HG03139 (cell line): ENCODE measurements around the gene MACIR.

Source experiments
- ATAC-seq: cut with Tn5 transposase; IDR thresholded peaks from one replicate; pipeline ENCODE4 v1.9.1; 2021; ENCODE audit not compliant: unreplicated experiment

The MACIR gene

GRCh38 chr5:103244398-103244797 is 14.2 kb upstream of the MACIR start:
- no peak for ATAC-seq

GRCh38 chr5:103245761-103246160 is 12.8 kb upstream of the MACIR start:
- ATAC-seq = no peak

GRCh38 chr5:103247118-103247517 is 11.4 kb upstream of the MACIR start:
- ATAC-seq = no peak

GRCh38 chr5:103249068-103249467 is 9.5 kb upstream of the MACIR start:
- ATAC-seq = no peak

- ATAC-seq = no peak
Observed at GRCh38 chr5:103254921-103255320, 3.6 kb upstream of the MACIR start.

- ATAC-seq = no peak
Observed at GRCh38 chr5:103255691-103256090, 2.9 kb upstream of the MACIR start.

- no peak for ATAC-seq
Observed at GRCh38 chr5:103256178-103256577, 2.4 kb upstream of the MACIR start.

GRCh38 chr5:103258957-103259704 is 568 bp downstream of the MACIR start:
- ATAC-seq = peak; percentile 29

- no peak for ATAC-seq
Observed at GRCh38 chr5:103259705-103260355, 1.3 kb downstream of the MACIR start.

- peak; percentile 17 for ATAC-seq
Observed at GRCh38 chr5:103260951-103261350, 2.4 kb downstream of the MACIR start.

- no peak for ATAC-seq
Observed at GRCh38 chr5:103262422-103262871, 3.9 kb downstream of the MACIR start.

GRCh38 chr5:103263054-103263453 is 4.5 kb downstream of the MACIR start:
- ATAC-seq = no peak

GRCh38 chr5:103264508-103264907 is 5.9 kb downstream of the MACIR start:
- ATAC-seq = no peak

- no peak for ATAC-seq
Observed at GRCh38 chr5:103270581-103270980, 12.0 kb downstream of the MACIR start.

- no peak for ATAC-seq
Observed at GRCh38 chr5:103271570-103272289, 13.2 kb downstream of the MACIR start.

GRCh38 chr5:103272377-103272776 is 13.8 kb downstream of the MACIR start:
- no peak for ATAC-seq

GRCh38 chr5:103273952-103274351 is 15.4 kb downstream of the MACIR start:
- no peak for ATAC-seq

- no peak for ATAC-seq
Observed at GRCh38 chr5:103275851-103276250, 17.3 kb downstream of the MACIR start.

GRCh38 chr5:103280967-103281366 is 22.4 kb downstream of the MACIR start:
- ATAC-seq = no peak

- no peak for ATAC-seq
Observed at GRCh38 chr5:103283120-103283519, 24.6 kb downstream of the MACIR start.

GRCh38 chr5:103283869-103284268 is 25.3 kb downstream of the MACIR start:
- no peak for ATAC-seq

- no peak for ATAC-seq
Observed at GRCh38 chr5:103286622-103287021, 28.1 kb downstream of the MACIR start.
